IMR-90 (cell line): Measurements from ENCODE around the gene PGBD1. TPM values are rescaled to one million over a fixed set of nuclear protein-coding genes. Genes with fewer than 3 reads are reported as not detected.

Experiments used
- ATAC-seq: fragments of 200-7000 bp; cut with Tn5 transposase; 2 replicates; pipeline ENCODE4 v1.9.1; 2020; ENCODE audit warnings: low read depth, mild to moderate bottlenecking, moderate library complexity
- BruUV-seq: library from RNA; stranded (reverse); fragments of 400-500 nt; replicated peaks from 2 replicates; lab custom pipeline; 2021; lab: Mats Ljungman, UMichigan
- CTCF ChIA-PET: fragments of 300-600 bp; formaldehyde crosslinking; extraction: SDS; loops from one replicate; lab custom pipeline; 2021; ENCODE audit warnings: antibody characterized with exemption; lab: Yijun Ruan, JAX
- POLR2A ChIA-PET: fragments of 300-600 bp; sonication (Branson Sonifier 250); formaldehyde crosslinking; loops from one replicate; lab custom pipeline; 2022; ENCODE audit warnings: antibody characterized with exemption; ENCODE audit not compliant: unreplicated experiment; lab: Charles Lee
- DNase-seq: peaks from one replicate; pipeline ENCODE4 v3.0.0; 2013
- H2AFZ ChIP-seq: replicated peaks from 2 replicates; pipeline ENCODE3; 2013; ENCODE audit warnings: low read length, mild to moderate bottlenecking; ENCODE audit not compliant: poor library complexity
- H2AK5ac ChIP-seq: 2 replicates; pipeline ENCODE4 v1.6.1; 2013; ENCODE audit warnings: low read depth, low read length, inconsistent platforms
- H2AK9ac ChIP-seq: replicated peaks from 2 replicates; pipeline ENCODE3; 2013; ENCODE audit warnings: mild to moderate bottlenecking, low read depth, low read length, moderate library complexity; ENCODE audit not compliant: poor library complexity
- H2BK120ac ChIP-seq: 2 replicates; pipeline ENCODE4 v1.6.1; 2013; ENCODE audit warnings: low read depth, low read length, inconsistent platforms
- H2BK15ac ChIP-seq: 3 replicates; pipeline ENCODE4 v1.6.1; 2013; ENCODE audit warnings: low read depth, low read length, inconsistent platforms
- H2BK20ac ChIP-seq: 2 replicates; pipeline ENCODE4 v1.6.1; 2013; ENCODE audit warnings: low read depth, mild to moderate bottlenecking, inconsistent platforms, low read length, moderate library complexity
- H2BK5ac ChIP-seq: 2 replicates; pipeline ENCODE4 v1.6.1; 2013; ENCODE audit warnings: mild to moderate bottlenecking, low read depth, low read length, inconsistent platforms; ENCODE audit not compliant: poor library complexity, severe bottlenecking
- H3K14ac ChIP-seq: replicated peaks from 2 replicates; pipeline ENCODE4 v1.6.1; 2013; ENCODE audit warnings: low read depth, low read length, inconsistent platforms
- H3K18ac ChIP-seq: 2 replicates; pipeline ENCODE4 v1.6.1; 2013; ENCODE audit warnings: low read depth, low read length, control low read depth
- H3K23ac ChIP-seq: 2 replicates; pipeline ENCODE4 v1.6.1; 2013; ENCODE audit warnings: low read depth, low read length, inconsistent platforms
- H3K27ac ChIP-seq: 2 replicates; pipeline ENCODE4 v1.5.1; 2013; ENCODE audit warnings: mild to moderate bottlenecking, control low read depth, low read length; ENCODE audit not compliant: insufficient read depth
- H3K27me3 ChIP-seq: 2 replicates; pipeline ENCODE4 v1.6.1; 2013; ENCODE audit warnings: low read length; ENCODE audit not compliant: control insufficient read depth, insufficient read depth
- H3K36me3 ChIP-seq: 2 replicates; pipeline ENCODE4 v1.6.1; 2013; ENCODE audit warnings: low read length, mixed read lengths; ENCODE audit not compliant: control insufficient read depth, insufficient read depth
- H3K4ac ChIP-seq: 2 replicates; pipeline ENCODE4 v1.6.1; 2013; ENCODE audit warnings: low read depth, low read length, inconsistent platforms
- H3K4me1 ChIP-seq: 2 replicates; pipeline ENCODE4 v1.6.1; 2013; ENCODE audit warnings: low read length, mixed read lengths; ENCODE audit not compliant: control insufficient read depth, insufficient read depth
- H3K4me2 ChIP-seq: 2 replicates; pipeline ENCODE4 v1.6.1; 2013; ENCODE audit warnings: low read depth, mild to moderate bottlenecking, control low read depth, low read length, moderate library complexity
- H3K4me3 ChIP-seq: 2 replicates; pipeline ENCODE4 v1.5.1; 2013; ENCODE audit warnings: low read depth, mild to moderate bottlenecking, control low read depth, low read length, moderate library complexity; ENCODE audit not compliant: insufficient read depth
- H3K56ac ChIP-seq: 2 replicates; pipeline ENCODE4 v1.6.1; 2013; ENCODE audit warnings: low read length, inconsistent platforms; ENCODE audit not compliant: insufficient read depth; ENCODE audit errors: extremely low read depth
- H3K79me1 ChIP-seq, 2 experiments: 2 replicates each; pipeline ENCODE4 v1.6.1; 2013; ENCODE audit warnings: low read length in 2 of 2, inconsistent platforms in 1 of 2, low read depth in 1 of 2
- H3K9ac ChIP-seq: 2 replicates; pipeline ENCODE4 v1.6.1; 2013; ENCODE audit warnings: low read depth, low read length, control low read depth
- H3K9me1 ChIP-seq: 2 replicates; pipeline ENCODE4 v1.6.1; 2013; ENCODE audit warnings: low read length, inconsistent platforms; ENCODE audit not compliant: insufficient read depth
- H3K9me3 ChIP-seq: 2 replicates; pipeline ENCODE4 v1.6.1; 2013; ENCODE audit warnings: low read length; ENCODE audit not compliant: control insufficient read depth, insufficient read depth
- H4K20me1 ChIP-seq: 2 replicates; pipeline ENCODE4 v1.6.1; 2013; ENCODE audit warnings: low read length, inconsistent platforms; ENCODE audit not compliant: insufficient read depth
- H4K5ac ChIP-seq: 2 replicates; pipeline ENCODE4 v1.6.1; 2013; ENCODE audit warnings: mild to moderate bottlenecking, low read depth, low read length, control low read depth
- H4K8ac ChIP-seq, 2 experiments: 2 replicates each; pipeline ENCODE4 v1.6.1; 2013; ENCODE audit warnings: low read depth in 2 of 2, low read length in 2 of 2, control low read depth in 1 of 2, inconsistent platforms in 1 of 2
- H4K91ac ChIP-seq: 2 replicates; pipeline ENCODE4 v1.6.1; 2013; ENCODE audit warnings: low read depth, low read length, inconsistent platforms; ENCODE audit not compliant: insufficient read depth
- BHLHE40 ChIP-seq: fragments of 150-350 bp; IDR thresholded peaks from 2 replicates; pipeline ENCODE4 v1.6.1; 2016; ENCODE audit warnings: mild to moderate bottlenecking, low read depth, low read length
- CEBPB ChIP-seq: IDR thresholded peaks from 2 replicates; pipeline ENCODE4 v1.6.1; 2012; ENCODE audit warnings: low read depth, low read length, improper control_type of control experiment
- CHD1 ChIP-seq: IDR thresholded peaks from 2 replicates; pipeline ENCODE4 v1.6.1; 2012; ENCODE audit warnings: low read depth, low read length, improper control_type of control experiment
- FOS ChIP-seq: fragments of 150-350 bp; IDR thresholded peaks from 2 replicates; pipeline ENCODE4 v1.6.1; 2016; ENCODE audit warnings: low read depth, low read length
- MAFK ChIP-seq: IDR thresholded peaks from 2 replicates; pipeline ENCODE4 v1.6.1; 2012; ENCODE audit warnings: low read depth, low read length, improper control_type of control experiment
- MAZ ChIP-seq: IDR thresholded peaks from 2 replicates; pipeline ENCODE4 v1.6.1; 2012; ENCODE audit warnings: low read depth, mild to moderate bottlenecking, low read length, improper control_type of control experiment, moderate library complexity, borderline replicate concordance
- MXI1 ChIP-seq: IDR thresholded peaks from 2 replicates; pipeline ENCODE4 v1.6.1; 2012; ENCODE audit warnings: low read depth, mild to moderate bottlenecking, low read length, moderate library complexity, borderline replicate concordance
- NFE2L2 ChIP-seq: fragments of 150-350 bp; IDR thresholded peaks from 2 replicates; pipeline ENCODE4 v1.6.1; 2016; ENCODE audit warnings: low read depth, mild to moderate bottlenecking, low read length
- POLR2A ChIP-seq: IDR thresholded peaks from 2 replicates; pipeline ENCODE4 v1.6.1; 2012; ENCODE audit warnings: mild to moderate bottlenecking, low read depth, low read length
- RAD21 ChIP-seq: IDR thresholded peaks from 2 replicates; pipeline ENCODE4 v1.6.1; 2012; ENCODE audit warnings: low read length, improper control_type of control experiment
- RCOR1 ChIP-seq: IDR thresholded peaks from 2 replicates; pipeline ENCODE4 v1.6.1; 2012; ENCODE audit warnings: mild to moderate bottlenecking, low read length, improper control_type of control experiment; ENCODE audit not compliant: insufficient replicate concordance
- RFX5 ChIP-seq: IDR thresholded peaks from 2 replicates; pipeline ENCODE4 v1.8.0; 2012; ENCODE audit warnings: low read depth, mild to moderate bottlenecking, low read length, moderate library complexity
- SMC3 ChIP-seq: fragments of 150-350 bp; IDR thresholded peaks from 2 replicates; pipeline ENCODE4 v1.6.1; 2016; ENCODE audit warnings: low read depth, mild to moderate bottlenecking, antibody characterized with exemption, low read length, moderate library complexity
- WGBS, 2 experiments: methylation state at CpG; one replicate each; pipeline versions ENCODE4 v1.1.5 to v1.1.7; 2013; ENCODE audit warnings: missing lambda C conversion rate in 2 of 2; ENCODE audit not compliant: insufficient read length in 1 of 2; ENCODE audit errors: extremely low coverage in 2 of 2; 5-methylcytosine and 5-hydroxymethylcytosine counted together
- dilution Hi-C: fragments of 300-500 bp; cut with HindIII; formaldehyde crosslinking; loops from one replicate; pipeline ENCODE4 v1.14.3; 2018; ENCODE audit warnings: low sequenced_read_pairs; ENCODE audit not compliant: unreplicated experiment
- in situ Hi-C: fragments of 300-500 bp; cut with MboI; formaldehyde crosslinking; loops from 3 replicates; pipeline ENCODE4 v1.14.3; 2019; ENCODE audit warnings: low sequenced_read_pairs, inconsistent platforms, mixed read lengths
- intact Hi-C: fragments of 100-400 bp; cut with micrococcal nuclease; formaldehyde crosslinking; loops from 2 replicates; pipeline ENCODE4 v1.10.0; 2022
- polyA plus RNA-seq, 3 experiments: library from polyadenylated mRNA; depleted of rRNA; stranded (reverse); fragments of >200 nt; gene quantifications; 2 replicates each; pipeline ENCODE4 v1.2.3, GENCODE V29; 2012; ENCODE audit warnings: low replicate concordance in 1 of 3
- total RNA-seq: library from RNA; depleted of rRNA; stranded (reverse); fragments of >200 nt; gene quantifications from 2 replicates; pipeline ENCODE4 v1.2.3, GENCODE V29; 2012
- TF ChIP-seq, protein P1 (sequence below): fragments of 150-350 bp; IDR thresholded peaks from 2 replicates; pipeline ENCODE4 v1.6.1; 2017; ENCODE audit warnings: mild to moderate bottlenecking, antibody characterized with exemption, low read length, low read depth
- TF ChIP-seq, protein P2 (sequence below): conservative IDR thresholded peaks from 2 replicates; pipeline ENCODE4 v1.5.1; 2012; ENCODE audit warnings: mild to moderate bottlenecking, low read depth, low read length, improper control_type of control experiment
- TF ChIP-seq, protein P3 (sequence below): fragments of 150-350 bp; IDR thresholded peaks from 2 replicates; pipeline ENCODE4 v1.6.1; 2016; ENCODE audit warnings: low read depth, mild to moderate bottlenecking, low read length, moderate library complexity, borderline replicate concordance

PGBD1 gene
- total and polyA plus RNA-seq, 2 of the 4 experiments (the other 2 are of a cell fraction): 3.9 to 6.3 TPM

DNA sequence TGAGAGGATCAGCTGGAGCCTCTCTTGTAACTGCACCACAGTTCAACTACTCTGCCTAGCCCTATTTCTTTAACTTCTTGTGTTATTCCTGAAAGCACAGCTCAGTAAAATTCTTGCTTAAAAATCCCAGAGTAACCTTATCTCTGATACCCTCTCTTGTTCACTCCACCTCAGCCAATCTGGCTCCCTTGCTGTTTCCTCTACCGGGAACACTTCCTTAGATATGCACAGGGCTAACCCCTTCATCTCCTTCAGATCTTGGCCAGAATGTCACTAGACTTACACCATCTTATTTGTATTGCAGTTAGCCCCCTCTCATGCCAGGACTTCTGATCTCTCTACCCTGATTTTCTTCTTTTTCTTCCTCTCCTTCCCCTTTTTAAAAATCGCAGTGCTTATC is 65.7 kb downstream of the PGBD1 start:
- Histone ChIP-seq H3K56ac (no peak overlapping the region), H2BK120ac (no peak overlapping the region), H3K9me3 (no peaks in the 10 kb centered on the region), H3K4me1 (peaks cover 4% of the 10 kb centered on the region), H2BK5ac (no peak overlapping the region), H3K4me3 (no peak overlapping the region), H3K36me3 (no peaks in the 10 kb centered on the region), H3K79me1 (peaks cover 10 to 18% of the 10 kb centered on the region in 2 experiments; a peak in 3 of 4 replicates), H3K4me2 (no peak overlapping the region), H3K4ac (no peak overlapping the region), H2BK15ac (no peak overlapping the region), H2BK20ac (no peak overlapping the region), H2AK5ac (no peak overlapping the region), H3K14ac (no peak overlapping the region), H3K9me1 (peaks cover 2% of the 10 kb centered on the region; the same call in 1 of the 2 replicates), H4K91ac (no peak overlapping the region), H3K9ac (no peak overlapping the region), H2AK9ac (no peak overlapping the region), H2AFZ (no peak overlapping the region), H4K5ac (no peak overlapping the region), H3K27ac (no peak overlapping the region), H3K23ac (no peak overlapping the region), H4K8ac (no peak overlapping the region), H3K18ac (no peak overlapping the region), H4K20me1 (no peaks in the 10 kb centered on the region), H3K27me3 (peaks cover 16% of the 10 kb centered on the region)
- intact Hi-C loops (no loop called here), dilution Hi-C loops (no loop called here), in situ Hi-C loops (no loop called here)
- CTCF ChIA-PET: interaction anchor here (0.6 kb wide), 1 partner anchor 118 kb away, joined by 3 read pairs; no protein-coding TSS in a partner anchor
- no TSS peak for BruUV-seq
- no CpG with 5 or more reads among the region's 2 CpGs for WGBS, 2 experiments
- POLR2A ChIA-PET: no interaction called here
- DNase-seq: no peak
- ATAC-seq: no peak
- TF ChIP-seq, protein P1, sequence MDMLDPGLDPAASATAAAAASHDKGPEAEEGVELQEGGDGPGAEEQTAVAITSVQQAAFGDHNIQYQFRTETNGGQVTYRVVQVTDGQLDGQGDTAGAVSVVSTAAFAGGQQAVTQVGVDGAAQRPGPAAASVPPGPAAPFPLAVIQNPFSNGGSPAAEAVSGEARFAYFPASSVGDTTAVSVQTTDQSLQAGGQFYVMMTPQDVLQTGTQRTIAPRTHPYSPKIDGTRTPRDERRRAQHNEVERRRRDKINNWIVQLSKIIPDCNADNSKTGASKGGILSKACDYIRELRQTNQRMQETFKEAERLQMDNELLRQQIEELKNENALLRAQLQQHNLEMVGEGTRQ: no peak
- TF ChIP-seq, protein P2, sequence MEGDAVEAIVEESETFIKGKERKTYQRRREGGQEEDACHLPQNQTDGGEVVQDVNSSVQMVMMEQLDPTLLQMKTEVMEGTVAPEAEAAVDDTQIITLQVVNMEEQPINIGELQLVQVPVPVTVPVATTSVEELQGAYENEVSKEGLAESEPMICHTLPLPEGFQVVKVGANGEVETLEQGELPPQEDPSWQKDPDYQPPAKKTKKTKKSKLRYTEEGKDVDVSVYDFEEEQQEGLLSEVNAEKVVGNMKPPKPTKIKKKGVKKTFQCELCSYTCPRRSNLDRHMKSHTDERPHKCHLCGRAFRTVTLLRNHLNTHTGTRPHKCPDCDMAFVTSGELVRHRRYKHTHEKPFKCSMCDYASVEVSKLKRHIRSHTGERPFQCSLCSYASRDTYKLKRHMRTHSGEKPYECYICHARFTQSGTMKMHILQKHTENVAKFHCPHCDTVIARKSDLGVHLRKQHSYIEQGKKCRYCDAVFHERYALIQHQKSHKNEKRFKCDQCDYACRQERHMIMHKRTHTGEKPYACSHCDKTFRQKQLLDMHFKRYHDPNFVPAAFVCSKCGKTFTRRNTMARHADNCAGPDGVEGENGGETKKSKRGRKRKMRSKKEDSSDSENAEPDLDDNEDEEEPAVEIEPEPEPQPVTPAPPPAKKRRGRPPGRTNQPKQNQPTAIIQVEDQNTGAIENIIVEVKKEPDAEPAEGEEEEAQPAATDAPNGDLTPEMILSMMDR: no peak
- TF ChIP-seq RCOR1: no peak
- no peak for TF ChIP-seq NFE2L2
- no peak for TF ChIP-seq MAFK
- no peak for TF ChIP-seq CEBPB
- TF ChIP-seq RFX5: no peak
- no peak for TF ChIP-seq BHLHE40
- no peak for TF ChIP-seq CHD1
- TF ChIP-seq RAD21: no peak
- no peak for TF ChIP-seq MAZ
- no peak for TF ChIP-seq SMC3
- TF ChIP-seq, protein P3, sequence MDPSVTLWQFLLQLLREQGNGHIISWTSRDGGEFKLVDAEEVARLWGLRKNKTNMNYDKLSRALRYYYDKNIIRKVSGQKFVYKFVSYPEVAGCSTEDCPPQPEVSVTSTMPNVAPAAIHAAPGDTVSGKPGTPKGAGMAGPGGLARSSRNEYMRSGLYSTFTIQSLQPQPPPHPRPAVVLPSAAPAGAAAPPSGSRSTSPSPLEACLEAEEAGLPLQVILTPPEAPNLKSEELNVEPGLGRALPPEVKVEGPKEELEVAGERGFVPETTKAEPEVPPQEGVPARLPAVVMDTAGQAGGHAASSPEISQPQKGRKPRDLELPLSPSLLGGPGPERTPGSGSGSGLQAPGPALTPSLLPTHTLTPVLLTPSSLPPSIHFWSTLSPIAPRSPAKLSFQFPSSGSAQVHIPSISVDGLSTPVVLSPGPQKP: no peak
- no peak for TF ChIP-seq FOS
- TF ChIP-seq MXI1: no peak
- TF ChIP-seq POLR2A: no peak
